Hepatocyte (in vitro differentiated cells): ENCODE data around the gene FAM167B. TPM values are rescaled to one million over a fixed set of nuclear protein-coding genes. Genes with fewer than 3 reads are reported as not detected.

Source experiments
- DNase-seq: peaks from one replicate; pipeline ENCODE4 v3.0.0-alpha.2; 2016; ENCODE audit warnings: low spot score
- H2AFZ ChIP-seq: fragments of 200-600 bp; sonication (generic); 2 replicates; pipeline ENCODE4 v1.6.0; 2016; ENCODE audit warnings: antibody characterized with exemption, mild to moderate bottlenecking
- H3K27ac ChIP-seq: fragments of 200-600 bp; sonication (generic); 2 replicates; pipeline ENCODE4 v1.5.1; 2016; ENCODE audit warnings: mild to moderate bottlenecking
- H3K27me3 ChIP-seq: fragments of 200-600 bp; sonication (generic); 2 replicates; pipeline ENCODE4 v1.6.1; 2016
- H3K36me3 ChIP-seq: fragments of 200-600 bp; sonication (generic); replicated peaks from 2 replicates; pipeline ENCODE4 v1.5.1; 2016; ENCODE audit warnings: low read depth; ENCODE audit not compliant: insufficient read depth
- H3K4me1 ChIP-seq: fragments of 200-600 bp; sonication (generic); 2 replicates; pipeline ENCODE4 v1.5.1; 2016; ENCODE audit warnings: mild to moderate bottlenecking, moderate library complexity; ENCODE audit not compliant: insufficient read depth
- H3K4me2 ChIP-seq: fragments of 200-600 bp; sonication (generic); 2 replicates; pipeline ENCODE4 v1.6.0; 2016
- H3K4me3 ChIP-seq: fragments of 200-600 bp; sonication (generic); 2 replicates; pipeline ENCODE4 v1.5.1; 2016; ENCODE audit warnings: mild to moderate bottlenecking
- H3K79me2 ChIP-seq: fragments of 200-600 bp; sonication (generic); 2 replicates; pipeline ENCODE4 v1.6.0; 2017; ENCODE audit warnings: mild to moderate bottlenecking
- H3K9me2 ChIP-seq: fragments of 200-600 bp; sonication (generic); replicated peaks from 2 replicates; pipeline ENCODE4 v1.6.0; 2017; ENCODE audit warnings: mild to moderate bottlenecking; ENCODE audit not compliant: insufficient read depth
- H3K9me3 ChIP-seq: fragments of 200-600 bp; sonication (generic); 2 replicates; pipeline ENCODE4 v1.5.1; 2016; ENCODE audit warnings: low read depth, mild to moderate bottlenecking
- H4K20me1 ChIP-seq: fragments of 200-600 bp; sonication (generic); 2 replicates; pipeline ENCODE4 v1.6.0; 2016; ENCODE audit warnings: mild to moderate bottlenecking; ENCODE audit not compliant: insufficient read depth, poor library complexity, severe bottlenecking
- EZH2 ChIP-seq: fragments of 200-600 bp; sonication (generic); IDR thresholded peaks from 2 replicates; pipeline ENCODE4 v1.6.1; 2016; ENCODE audit warnings: antibody characterized with exemption, mild to moderate bottlenecking, borderline replicate concordance
- EZH2phosphoT487 ChIP-seq: fragments of 200-600 bp; sonication (generic); IDR thresholded peaks from one replicate; pipeline ENCODE4 v1.6.1; 2018; ENCODE audit warnings: antibody characterized with exemption, mild to moderate bottlenecking, low read depth, moderate library complexity; ENCODE audit not compliant: unreplicated experiment, severe bottlenecking
- WGBS: methylation state at CpG from one replicate; pipeline ENCODE4 v1.1.6; 2016; ENCODE audit warnings: low lambda C conversion rate; ENCODE audit errors: missing lambda C conversion rate; 5-methylcytosine and 5-hydroxymethylcytosine counted together
- polyA plus RNA-seq: library from polyadenylated mRNA; unstranded; fragments of >200 nt; fragmentation: Nextera tagmentation; extraction: Ambion mirVana; gene quantifications from 2 replicates; pipeline ENCODE4 v1.2.1, GENCODE V29; 2016
- total RNA-seq: library from RNA; depleted of rRNA; stranded (reverse); fragments of >200 nt; gene quantifications from 2 replicates; pipeline ENCODE4 v1.2.3, GENCODE V29; 2014
- TF ChIP-seq, protein P1 (sequence below): fragments of 200-600 bp; sonication (generic); IDR thresholded peaks from 2 replicates; pipeline ENCODE4 v1.5.1; 2016; ENCODE audit warnings: antibody characterized with exemption, mild to moderate bottlenecking; ENCODE audit not compliant: poor library complexity

Gene FAM167B
- total and polyA plus RNA-seq, 2 experiments from 2014 or later = 0.53 to 0.75 TPM

DNA sequence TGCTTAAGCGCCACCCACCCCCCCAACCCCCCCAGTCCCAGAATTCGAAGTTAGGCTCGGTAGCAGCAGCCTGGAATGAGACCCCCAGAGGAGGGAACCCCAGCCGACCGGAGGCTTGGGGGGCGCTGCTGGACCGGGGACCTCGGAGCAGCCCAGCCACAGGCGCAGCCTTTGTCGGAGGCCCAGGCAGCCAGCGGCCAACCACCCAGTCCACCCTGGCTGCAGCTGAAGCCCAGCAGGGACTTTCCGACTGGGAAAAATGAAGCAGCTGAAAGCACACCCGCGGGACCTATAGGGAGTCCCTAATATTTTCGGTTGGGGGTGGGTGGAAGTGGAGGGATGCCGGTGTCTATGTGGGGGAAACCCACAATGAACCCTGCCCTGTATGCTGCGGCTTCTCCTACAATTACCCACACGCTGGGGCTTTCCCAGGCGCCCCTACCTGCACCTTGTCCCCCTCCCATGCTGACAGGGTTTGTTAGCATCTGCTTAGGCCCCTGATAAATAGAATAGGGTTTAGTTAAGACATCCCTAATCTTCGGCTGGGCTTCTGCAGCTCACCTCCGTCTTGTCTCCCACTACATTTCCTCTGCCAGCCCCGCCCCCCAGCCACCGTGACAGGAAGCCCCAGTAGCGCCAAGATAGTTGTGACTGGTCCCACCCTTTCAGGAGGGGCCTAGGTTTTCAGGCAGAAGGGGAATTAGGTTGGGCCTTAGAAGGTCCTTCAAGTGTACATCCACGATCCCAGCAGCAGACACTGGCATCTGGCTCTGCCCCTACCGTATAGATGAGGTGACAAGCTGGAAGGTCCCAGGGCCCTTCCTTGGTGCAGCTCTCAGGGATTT is 45.8 kb upstream of the FAM167B start:
- Histone ChIP-seq H3K27me3 (no peaks in the 10 kb centered on the region), H3K36me3 (no peaks in the 10 kb centered on the region), H3K4me2 (peak overlapping the region; percentile 97), H3K79me2 (no peaks in the 10 kb centered on the region), H3K27ac (peak overlapping the region; percentile 82), H2AFZ (peak overlapping the region; percentile 84), H3K9me2 (no peaks in the 10 kb centered on the region), H3K4me3 (peak overlapping the region; percentile 31), H4K20me1 (no peaks in the 10 kb centered on the region), H3K9me3 (no peaks in the 10 kb centered on the region), H3K4me1 (no peaks in the 10 kb centered on the region)
- 12% methylated on average over 25 of the region's 26 CpGs for WGBS
- TF ChIP-seq EZH2phosphoT487 (no peak), EZH2 (no peak)
- TF ChIP-seq, protein P1, sequence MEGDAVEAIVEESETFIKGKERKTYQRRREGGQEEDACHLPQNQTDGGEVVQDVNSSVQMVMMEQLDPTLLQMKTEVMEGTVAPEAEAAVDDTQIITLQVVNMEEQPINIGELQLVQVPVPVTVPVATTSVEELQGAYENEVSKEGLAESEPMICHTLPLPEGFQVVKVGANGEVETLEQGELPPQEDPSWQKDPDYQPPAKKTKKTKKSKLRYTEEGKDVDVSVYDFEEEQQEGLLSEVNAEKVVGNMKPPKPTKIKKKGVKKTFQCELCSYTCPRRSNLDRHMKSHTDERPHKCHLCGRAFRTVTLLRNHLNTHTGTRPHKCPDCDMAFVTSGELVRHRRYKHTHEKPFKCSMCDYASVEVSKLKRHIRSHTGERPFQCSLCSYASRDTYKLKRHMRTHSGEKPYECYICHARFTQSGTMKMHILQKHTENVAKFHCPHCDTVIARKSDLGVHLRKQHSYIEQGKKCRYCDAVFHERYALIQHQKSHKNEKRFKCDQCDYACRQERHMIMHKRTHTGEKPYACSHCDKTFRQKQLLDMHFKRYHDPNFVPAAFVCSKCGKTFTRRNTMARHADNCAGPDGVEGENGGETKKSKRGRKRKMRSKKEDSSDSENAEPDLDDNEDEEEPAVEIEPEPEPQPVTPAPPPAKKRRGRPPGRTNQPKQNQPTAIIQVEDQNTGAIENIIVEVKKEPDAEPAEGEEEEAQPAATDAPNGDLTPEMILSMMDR = peak; percentile 15
- peak; percentile 78 for DNase-seq

DNA sequence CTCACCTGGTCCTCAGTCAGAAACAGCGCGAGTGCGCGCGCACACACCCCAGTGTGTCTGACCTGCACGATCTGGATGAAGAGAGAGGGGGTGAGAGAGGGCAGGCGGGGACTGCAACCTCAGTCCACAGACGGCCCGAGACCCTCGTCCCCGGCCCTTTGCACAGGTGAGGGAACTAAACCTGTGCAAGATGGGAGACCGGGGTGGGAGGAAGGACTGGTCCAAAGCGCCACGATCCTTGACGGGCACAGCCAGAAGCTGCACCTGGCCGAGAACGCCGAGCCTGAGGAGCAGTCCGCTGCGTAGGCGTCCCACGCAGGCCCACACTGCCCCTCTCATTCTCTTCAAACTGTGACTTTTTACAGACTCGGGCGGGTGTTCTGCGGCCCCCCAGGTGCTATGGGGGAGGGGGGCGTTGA is 42.1 kb upstream of the FAM167B start:
- WGBS = 28% methylated on average over 25 of the region's 26 CpGs
- H3K36me3 ChIP-seq = no peaks in the 10 kb centered on the region
- peak overlapping the region; percentile 58 for H2AFZ ChIP-seq
- no peaks in the 10 kb centered on the region for H3K79me2 ChIP-seq
- H3K27me3 ChIP-seq = no peaks in the 10 kb centered on the region
- H3K4me2 ChIP-seq = peak overlapping the region; percentile 88
- no peak for DNase-seq
- no peak overlapping the region for H3K27ac ChIP-seq
- no peaks in the 10 kb centered on the region for H4K20me1 ChIP-seq
- H3K9me3 ChIP-seq = no peaks in the 10 kb centered on the region
- no peak for TF ChIP-seq EZH2
- TF ChIP-seq EZH2phosphoT487 = no peak
- no peaks in the 10 kb centered on the region for H3K9me2 ChIP-seq
- H3K4me3 ChIP-seq = peak overlapping the region; percentile 36
- H3K4me1 ChIP-seq = no peaks in the 10 kb centered on the region

DNA sequence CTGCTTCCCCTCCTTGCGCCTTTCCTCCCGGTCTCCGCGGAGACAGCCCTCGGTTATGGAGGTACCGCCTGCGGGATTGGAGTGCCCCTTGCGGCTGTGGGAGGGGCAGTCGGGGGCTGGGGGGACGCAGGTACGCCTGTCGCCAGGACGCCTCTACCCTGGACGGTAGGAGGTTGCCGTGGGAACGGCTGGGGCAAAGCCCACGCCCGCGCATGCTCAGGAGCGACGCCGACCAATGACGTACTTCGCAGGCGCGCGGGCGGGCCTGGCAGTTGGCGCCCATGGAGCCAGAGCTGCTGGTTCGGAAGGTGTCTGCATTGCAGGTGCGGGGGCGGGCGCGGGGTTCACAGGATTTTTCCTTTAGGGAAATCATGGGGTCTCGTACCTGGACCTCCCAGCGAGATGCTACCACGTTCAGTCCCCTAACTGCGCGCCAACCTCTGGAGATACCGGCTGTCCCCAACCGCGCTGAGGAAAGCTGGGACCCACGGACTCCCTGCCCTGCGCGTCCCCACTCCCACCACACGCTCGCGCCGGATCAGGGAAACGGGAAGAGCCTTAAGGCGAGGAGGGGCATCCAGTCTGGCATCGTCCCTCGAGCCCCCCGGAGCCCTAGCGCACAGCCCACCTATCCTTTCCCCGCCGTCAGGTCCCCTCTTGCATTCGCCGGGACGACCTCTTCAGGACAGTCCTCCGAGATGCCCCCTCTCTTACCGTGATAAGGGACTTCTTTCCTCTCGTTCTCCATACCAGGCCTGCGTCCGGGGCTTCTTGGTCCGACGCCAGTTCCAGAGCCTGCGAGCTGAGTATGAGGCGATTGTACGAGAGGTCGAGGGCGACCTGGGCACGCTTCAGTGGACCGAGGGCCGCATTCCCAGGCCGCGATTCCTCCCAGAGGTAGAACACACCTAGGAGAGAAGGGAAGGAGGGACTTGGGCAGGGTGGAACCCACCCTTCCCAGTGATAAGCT is 41.3 kb upstream of the FAM167B start, which contains the start of gene IQCC:
Gene IQCC (plus strand): TSS at position 271 of the 970 bp plus-strand sequence. CDS start 11 bp downstream, at position 282.
- Histone ChIP-seq H4K20me1 (no peaks in the 10 kb centered on the region), H3K79me2 (no peaks in the 10 kb centered on the region), H3K4me2 (peak within 1 kb of the TSS; percentile 88), H3K9me2 (no peaks in the 10 kb centered on the region), H2AFZ (peak within 1 kb of the TSS; percentile 61), H3K4me1 (no peaks in the 10 kb centered on the region), H3K27me3 (no peaks in the 10 kb centered on the region), H3K27ac (no peak within 1 kb of the TSS), H3K9me3 (no peaks in the 10 kb centered on the region), H3K36me3 (no peaks in the 10 kb centered on the region), H3K4me3 (peak within 1 kb of the TSS; percentile 36)
- 5% methylated on average over 76 of the region's 77 CpGs for WGBS
- peak; percentile 96 for DNase-seq
- TF ChIP-seq, protein P1 = no peak
- TF ChIP-seq EZH2 = no peak
- no peak for TF ChIP-seq EZH2phosphoT487
